ENCODE data around the gene NCOR1. TPM values are rescaled to one million over a fixed set of nuclear protein-coding genes. Genes with fewer than 3 reads are reported as not detected.
"Not testable (repeated sequence)": the region's sequence is repeated elsewhere in the genome, so short reads cannot be mapped to it uniquely, and the experiment has no call there.

Gene NCOR1
- total RNA-seq, 1 donor from 2014 or later: 85.0 TPM

GRCh38 chr17:16100737-16101400 is 114.5 kb downstream of the NCOR1 start:
- DNase-seq (ENCODE audit: low spot score): no peak

- no peak for DNase-seq (ENCODE audit: low spot score)
These were observed 123.6 kb downstream of the NCOR1 start for GRCh38 chr17:16091773-16092172.

GRCh38 chr17:16086957-16087356 is 128.4 kb downstream of the NCOR1 start:
- no peak for DNase-seq (ENCODE audit: low spot score)

- DNase-seq (ENCODE audit: low spot score): no peak
These were observed 130.2 kb downstream of the NCOR1 start for GRCh38 chr17:16085066-16085699.

- no peak for DNase-seq (ENCODE audit: low spot score)
These were observed 132.1 kb downstream of the NCOR1 start for GRCh38 chr17:16083223-16083622.

- no peak for DNase-seq (ENCODE audit: low spot score)
These were observed 133.7 kb downstream of the NCOR1 start for GRCh38 chr17:16081507-16082087.

GRCh38 chr17:16080366-16080765 is 135.0 kb downstream of the NCOR1 start:
- no peak for DNase-seq (ENCODE audit: low spot score)

- DNase-seq (ENCODE audit: low spot score): no peak
These were observed 139.4 kb downstream of the NCOR1 start for GRCh38 chr17:16075949-16076348.

- DNase-seq (ENCODE audit: low spot score): no peak
These were observed 140.9 kb downstream of the NCOR1 start for GRCh38 chr17:16074423-16074822.

- no peak for DNase-seq (ENCODE audit: low spot score)
These were observed 141.5 kb downstream of the NCOR1 start for GRCh38 chr17:16073845-16074244.

GRCh38 chr17:16072031-16072430 is 143.3 kb downstream of the NCOR1 start:
- no peak for DNase-seq (ENCODE audit: low spot score)

- no peak for DNase-seq (ENCODE audit: low spot score)
These were observed 147.0 kb downstream of the NCOR1 start for GRCh38 chr17:16068323-16068722.

GRCh38 chr17:16066125-16066524 is 149.2 kb downstream of the NCOR1 start:
- no peak for DNase-seq (ENCODE audit: low spot score)

- no peak for DNase-seq (ENCODE audit: low spot score)
These were observed 153.7 kb downstream of the NCOR1 start for GRCh38 chr17:16061631-16062030.

GRCh38 chr17:16055139-16055538 is 160.2 kb downstream of the NCOR1 start:
- DNase-seq (ENCODE audit: low spot score): not testable (repeated sequence)

- DNase-seq (ENCODE audit: low spot score): peak; percentile 13
These were observed 162.8 kb downstream of the NCOR1 start for GRCh38 chr17:16052486-16052885.

GRCh38 chr17:16050844-16051243 is 164.5 kb downstream of the NCOR1 start:
- no peak for DNase-seq (ENCODE audit: low spot score)

GRCh38 chr17:16048811-16049449 is 166.4 kb downstream of the NCOR1 start:
- no peak for DNase-seq (ENCODE audit: low spot score)

GRCh38 chr17:16046966-16047365 is 168.4 kb downstream of the NCOR1 start:
- DNase-seq (ENCODE audit: low spot score): no peak

- no peak for DNase-seq (ENCODE audit: low spot score)
These were observed 170.8 kb downstream of the NCOR1 start for GRCh38 chr17:16044487-16044886.

- peak; percentile 60 for DNase-seq (ENCODE audit: low spot score)
These were observed 174.6 kb downstream of the NCOR1 start for GRCh38 chr17:16040710-16041251.

- DNase-seq (ENCODE audit: low spot score): no peak
These were observed 177.7 kb downstream of the NCOR1 start for GRCh38 chr17:16037636-16038035.

All from umbilical cord (tissue), 2 donors.